T follicular helper cell (primary cell): ENCODE measurements around the gene MTIF3.
"Not testable (repeated sequence)": the region's sequence is repeated elsewhere in the genome, so short reads cannot be mapped to it uniquely, and the experiment has no call there.

Experiments used
- DNase-seq: peaks from one replicate; pipeline ENCODE4 v3.0.0-alpha.2; 2020; ENCODE audit warnings: low read depth

MTIF3 gene

DNA sequence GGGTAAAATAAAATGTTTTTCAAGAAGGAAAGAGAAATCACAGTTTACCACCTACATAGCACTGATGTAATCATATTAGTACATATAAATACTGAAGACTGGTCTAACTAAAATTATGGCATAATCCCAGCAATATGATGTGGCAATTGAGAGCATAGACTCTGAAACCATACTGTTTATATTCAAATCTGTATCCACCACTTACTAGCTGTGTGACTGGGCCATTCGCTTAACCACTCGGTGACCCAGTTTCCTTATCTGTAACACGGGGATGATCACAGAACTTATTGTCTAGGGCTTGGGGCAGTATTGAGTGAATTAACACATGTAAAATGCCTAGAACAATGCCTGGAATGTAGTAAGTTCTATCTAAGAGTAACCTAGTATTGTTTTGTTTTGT is 39.0 kb downstream of the MTIF3 start:
- DNase-seq = no peak

DNA sequence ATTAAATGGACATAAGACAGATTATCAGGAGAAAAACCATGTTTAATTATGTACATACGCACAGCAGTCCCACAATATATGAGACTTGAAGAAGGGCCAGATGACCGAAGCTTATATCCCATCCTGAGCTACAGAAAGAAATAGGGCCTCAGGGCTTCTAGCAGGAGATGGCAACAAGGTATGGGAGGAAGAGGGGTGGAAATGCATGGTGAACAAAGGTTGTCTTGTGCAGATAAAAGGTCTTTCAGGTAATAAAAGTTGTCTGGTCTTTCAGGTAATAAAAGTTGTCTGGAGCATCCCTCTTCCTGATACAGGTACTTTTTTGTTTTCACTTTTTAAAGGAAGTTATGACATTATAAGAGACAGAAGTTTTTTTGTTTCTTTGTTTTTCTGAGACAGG is 41.4 kb downstream of the MTIF3 start:
- no peak for DNase-seq

DNA sequence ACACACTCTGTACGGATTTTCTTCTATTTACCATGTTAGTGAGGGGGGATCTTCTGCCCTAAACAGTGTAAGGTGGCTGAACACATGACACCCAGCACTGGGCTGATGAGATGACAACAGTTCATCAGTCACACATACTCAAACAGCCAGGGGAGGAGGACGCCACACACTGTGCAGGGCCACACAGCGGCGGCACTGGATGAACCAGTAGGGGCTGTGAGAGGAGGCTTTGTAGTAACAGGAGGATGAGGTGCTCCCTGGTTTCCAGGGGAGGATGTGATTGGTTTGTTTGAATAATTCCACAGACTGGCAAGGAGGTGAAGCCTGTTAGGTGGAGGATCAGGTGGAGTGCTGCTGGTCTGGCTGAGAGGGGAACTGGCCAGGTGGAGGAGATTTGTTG is 42.3 kb downstream of the MTIF3 start:
- no peak for DNase-seq

DNA sequence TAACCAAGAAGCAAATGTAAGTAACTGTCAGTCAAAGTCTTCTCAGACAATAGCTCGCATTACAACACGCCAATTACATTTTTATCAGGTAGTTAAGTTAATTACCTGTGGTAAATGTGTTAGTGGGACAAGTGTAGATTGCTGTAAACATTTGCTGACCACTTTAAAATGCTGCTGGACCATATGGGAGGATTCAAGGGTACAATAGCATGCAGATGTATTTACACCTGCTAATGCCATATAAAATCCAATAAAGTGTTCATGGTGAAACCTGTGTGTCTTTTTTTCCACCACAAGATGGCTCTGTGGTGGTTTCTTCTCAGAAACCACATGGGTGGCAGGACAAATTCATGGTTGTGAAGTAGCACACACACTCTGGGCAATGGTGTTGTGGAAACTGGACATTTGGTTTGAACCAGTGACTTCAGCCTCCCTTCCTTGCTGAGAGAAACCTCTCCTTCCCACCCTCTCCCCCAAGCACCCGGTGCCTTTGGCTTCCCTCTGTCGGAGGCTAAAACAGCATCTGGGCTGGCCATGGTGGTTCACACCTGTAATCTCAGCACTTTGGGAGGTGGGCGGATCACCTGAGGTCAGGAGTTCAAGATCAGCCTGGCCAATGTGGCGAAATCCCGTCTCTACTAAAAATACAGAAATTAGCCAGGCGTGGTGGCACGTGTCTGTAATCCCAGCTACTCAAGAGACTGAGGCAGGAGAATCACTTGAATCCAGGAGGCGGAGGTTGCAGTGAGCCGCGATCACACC is 44.0 kb downstream of the MTIF3 start:
- DNase-seq = no peak

DNA sequence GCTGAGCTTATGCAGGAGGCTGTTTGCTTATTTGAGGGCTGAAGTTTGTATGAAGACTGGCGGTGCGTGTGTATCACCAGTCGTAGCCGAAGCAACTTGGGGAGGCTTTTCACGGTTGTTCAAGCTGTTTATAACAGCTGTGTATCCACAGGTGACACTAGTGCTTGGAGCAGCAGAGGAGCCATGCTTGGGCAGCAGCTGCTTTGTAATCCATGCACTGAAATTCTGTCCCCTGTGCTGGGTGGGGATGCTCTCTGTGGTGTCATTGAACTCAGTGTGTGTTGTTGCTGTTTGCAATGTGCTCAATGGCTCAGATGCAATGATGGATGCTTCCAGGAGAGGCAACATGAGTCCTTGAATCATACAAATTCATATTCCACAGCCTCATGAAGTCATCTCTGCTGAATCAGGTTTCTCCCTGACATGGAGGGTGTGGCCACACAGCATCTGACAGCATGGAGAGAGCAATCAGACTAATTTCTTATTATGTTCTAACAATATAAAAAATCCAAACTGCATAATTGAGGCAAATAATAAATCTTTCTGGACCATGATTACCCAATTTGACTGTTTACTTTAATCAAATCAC is 44.7 kb downstream of the MTIF3 start:
- DNase-seq = no peak

DNA sequence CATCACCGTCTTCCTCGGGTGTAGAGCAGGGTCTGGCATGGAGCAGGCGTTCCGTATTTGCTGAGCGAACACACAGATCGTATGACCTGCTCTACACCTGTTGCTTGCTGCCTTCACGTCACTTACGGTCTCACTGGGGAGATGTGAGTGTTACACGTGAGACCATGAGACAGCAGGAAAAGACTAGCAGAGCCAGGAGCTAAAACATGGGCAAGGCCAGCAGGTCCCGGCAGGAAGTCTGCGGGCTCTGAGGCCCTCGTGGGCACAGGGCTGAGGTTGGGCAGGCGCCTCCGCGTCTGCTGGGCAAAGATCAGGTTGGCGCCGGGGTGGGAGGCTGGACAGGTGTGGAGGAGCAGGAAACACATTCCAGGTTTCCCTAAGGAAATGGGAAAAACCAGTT is 45.7 kb downstream of the MTIF3 start:
- DNase-seq = no peak

DNA sequence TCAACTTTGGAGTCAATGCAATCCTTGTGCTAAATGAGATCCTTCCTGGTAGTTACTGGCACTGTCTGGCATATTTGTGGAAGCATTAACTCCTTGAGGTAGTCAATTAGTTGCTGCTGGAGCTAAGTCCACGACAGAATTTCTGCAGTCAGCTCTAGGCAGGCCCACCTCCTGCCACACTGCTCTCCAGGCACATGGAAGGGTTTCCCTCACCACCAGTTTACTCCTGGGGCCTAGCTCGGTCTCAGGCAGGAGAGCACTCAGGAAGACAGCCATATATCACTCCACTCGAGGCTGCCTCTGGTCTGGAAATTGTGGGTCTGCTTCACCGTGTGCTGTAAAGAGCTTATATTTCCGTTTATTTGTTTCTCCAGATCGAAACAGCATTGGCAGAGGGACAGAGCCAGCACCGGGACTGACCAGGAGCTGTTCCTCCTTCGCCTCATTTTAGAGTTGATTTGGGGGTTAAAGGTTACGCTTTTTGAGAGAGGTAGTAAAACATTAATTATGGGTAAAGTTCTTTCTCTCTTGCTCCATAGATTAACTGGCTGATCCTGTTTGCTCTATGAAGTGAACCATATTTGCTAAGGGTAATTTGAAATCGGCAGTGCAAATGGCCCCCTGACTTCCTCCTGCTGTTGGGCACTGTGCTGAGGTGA is 46.5 kb downstream of the MTIF3 start:
- no peak for DNase-seq

DNA sequence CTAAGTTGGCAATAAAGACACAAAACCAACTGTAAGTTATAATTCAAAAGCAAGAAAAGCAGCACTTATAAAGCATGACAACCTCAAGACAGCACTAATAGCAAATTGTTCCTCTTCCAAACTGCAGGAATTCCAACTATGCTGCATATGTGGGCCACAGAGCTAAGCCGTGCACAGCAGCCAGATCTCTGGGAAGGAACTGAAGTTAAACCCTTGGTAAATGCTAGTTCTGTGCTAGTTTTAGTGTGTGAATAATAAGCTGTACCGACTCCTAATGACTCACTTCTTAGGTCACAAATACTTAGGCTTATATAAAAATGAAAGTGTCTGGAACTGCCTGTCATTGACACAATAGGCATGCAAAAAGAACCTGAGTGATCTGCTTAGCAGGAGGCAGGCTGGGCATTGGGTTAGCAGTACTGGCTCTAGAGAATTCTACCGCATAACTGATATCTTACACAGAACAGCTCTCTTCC is 47.1 kb downstream of the MTIF3 start:
- no peak for DNase-seq

DNA sequence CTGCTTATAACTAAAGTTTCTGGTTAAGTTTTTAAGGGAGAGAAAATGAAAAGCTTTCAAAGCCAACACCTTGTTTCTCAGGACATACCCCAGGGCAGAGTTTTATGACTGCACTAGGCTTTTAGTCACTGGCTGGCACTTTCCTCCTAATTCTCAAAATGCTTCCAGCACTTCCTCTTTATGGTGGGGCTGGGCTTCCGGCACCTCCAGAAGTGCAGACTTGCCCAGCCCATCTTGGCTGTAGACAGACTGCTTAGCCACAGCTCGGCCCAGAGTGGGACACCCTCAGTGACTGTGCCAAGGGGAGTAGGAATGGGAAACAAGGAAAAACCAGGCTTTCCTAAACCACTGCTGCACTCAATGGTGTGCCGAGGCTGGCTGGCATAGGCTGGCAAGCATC is 49.2 kb downstream of the MTIF3 start:
- no peak for DNase-seq

DNA sequence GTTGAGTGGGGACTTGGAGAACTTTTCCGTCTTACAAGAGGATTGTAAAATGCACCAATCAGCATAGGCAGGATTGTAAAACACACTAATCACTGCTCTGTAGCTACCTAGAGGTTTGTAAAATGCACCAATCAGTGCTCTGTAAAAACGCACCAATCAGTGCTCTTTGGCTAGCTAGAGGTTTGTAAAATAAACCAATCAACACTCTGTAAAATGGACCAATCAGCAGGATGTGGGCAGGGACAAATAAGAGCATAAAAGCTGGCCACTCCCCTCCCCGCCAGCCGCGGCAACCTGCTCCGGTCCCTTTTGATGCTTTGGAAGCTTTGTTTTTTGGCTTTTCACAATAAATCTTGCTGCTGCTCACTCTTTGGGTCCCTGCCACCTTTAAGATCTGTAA is 50.0 kb downstream of the MTIF3 start:
- not testable (repeated sequence) for DNase-seq

DNA sequence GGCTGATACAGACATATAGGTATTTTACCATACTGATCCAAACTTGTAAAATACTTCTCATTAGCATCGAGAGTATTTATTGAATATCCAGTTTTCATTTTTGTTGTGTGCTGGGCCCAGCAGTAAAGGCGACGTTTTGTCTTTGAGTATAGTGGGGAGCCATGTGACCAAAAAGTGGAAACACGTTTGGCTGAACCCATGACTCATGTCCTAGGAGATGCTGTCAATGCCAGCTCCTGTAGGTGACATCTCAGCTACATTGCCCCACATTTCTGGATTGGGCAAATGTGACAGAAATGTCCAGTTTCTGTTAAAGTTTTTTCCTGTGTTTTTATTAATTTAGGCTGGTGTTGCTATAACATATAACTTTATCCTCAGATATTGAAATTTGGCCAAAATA is 52.0 kb downstream of the MTIF3 start:
- no peak for DNase-seq

DNA sequence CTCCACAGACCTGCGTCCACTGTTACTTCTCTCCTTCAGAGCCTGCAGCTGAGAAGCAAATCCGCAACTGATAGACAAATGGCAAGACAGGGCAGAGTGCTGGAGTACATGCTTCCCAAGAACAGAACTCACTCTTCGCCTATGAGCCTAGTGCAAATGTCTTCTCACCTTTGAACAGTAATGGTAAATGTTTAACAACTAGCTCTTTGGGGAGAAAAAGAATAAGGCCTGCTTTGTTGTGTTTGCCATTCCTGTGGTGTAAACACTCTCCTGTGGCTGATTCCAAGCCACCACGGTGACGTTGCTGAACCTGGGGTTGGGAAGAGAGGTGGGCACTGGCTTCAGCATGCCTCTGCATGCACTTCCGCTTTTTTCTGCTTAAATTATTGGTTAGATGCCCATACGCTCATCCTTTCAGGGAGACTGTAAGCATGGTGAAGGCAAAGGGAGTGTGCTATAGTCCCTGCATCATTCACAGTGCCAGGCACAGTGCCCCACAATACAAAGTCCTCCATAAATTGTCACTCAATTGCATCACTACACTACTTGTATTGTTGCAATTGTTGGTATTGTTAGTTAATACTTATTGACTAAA is 54.0 kb downstream of the MTIF3 start:
- DNase-seq = no peak

DNA sequence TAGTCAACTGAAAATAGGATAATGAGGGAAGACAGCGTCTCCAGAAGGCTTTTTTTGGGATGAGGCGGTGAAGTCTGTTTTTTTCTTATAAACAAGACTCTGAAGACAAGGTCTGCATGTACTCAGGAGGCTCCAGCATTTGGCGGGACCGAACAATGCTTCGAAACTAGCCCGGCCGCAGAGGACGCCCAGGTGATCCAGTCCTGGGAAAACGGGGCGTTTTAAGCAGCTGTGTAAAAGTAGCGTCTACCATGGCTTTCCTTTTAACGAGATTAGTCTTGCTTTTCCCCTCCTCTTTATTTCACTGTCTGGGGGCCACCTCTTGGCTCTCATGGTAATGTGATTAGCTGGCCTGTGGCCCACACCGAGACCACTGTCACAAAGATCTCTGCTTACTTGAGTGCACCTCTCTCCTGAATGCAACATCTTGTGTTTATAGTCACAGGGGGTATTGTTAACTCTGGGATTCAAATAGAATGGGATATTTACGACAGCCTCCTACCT is 55.3 kb downstream of the MTIF3 start:
- no peak for DNase-seq

DNA sequence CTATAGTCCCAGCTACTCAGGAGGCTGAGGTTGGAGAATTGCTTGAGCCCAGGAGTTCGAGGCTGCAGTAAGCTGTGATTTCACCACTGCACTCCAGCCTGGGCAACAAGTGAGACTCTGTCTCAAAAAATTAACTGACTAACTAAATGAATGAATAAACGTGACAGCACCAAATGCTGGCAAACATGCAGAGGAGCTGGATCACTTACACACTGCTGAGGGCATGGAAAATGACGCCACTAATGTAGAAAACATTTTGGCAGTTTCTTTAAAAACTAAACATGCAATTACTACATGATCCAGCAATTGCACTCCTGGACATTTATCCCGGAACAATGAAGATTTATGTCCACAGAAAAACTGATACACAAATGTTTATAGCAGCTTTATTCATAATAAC is 57.3 kb downstream of the MTIF3 start:
- DNase-seq = no peak

DNA sequence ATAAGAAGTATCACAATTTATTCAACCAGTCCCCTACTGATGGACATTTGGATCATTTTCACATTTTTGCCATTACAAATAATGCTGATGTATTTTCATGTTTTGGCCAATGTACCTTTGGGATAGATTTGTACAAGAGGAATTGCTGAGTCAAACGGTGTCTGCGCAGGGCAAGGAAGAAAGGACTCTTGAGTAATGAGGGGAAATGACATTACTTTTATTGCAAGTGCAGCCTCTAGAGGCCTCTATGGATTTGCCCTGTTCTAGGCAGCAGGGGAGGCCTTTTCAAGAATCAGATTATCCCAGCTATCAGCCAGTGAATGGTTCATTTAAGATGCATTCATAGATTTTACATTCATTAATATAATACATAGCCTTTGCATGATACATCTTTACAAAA is 58.9 kb downstream of the MTIF3 start:
- no peak for DNase-seq

DNA sequence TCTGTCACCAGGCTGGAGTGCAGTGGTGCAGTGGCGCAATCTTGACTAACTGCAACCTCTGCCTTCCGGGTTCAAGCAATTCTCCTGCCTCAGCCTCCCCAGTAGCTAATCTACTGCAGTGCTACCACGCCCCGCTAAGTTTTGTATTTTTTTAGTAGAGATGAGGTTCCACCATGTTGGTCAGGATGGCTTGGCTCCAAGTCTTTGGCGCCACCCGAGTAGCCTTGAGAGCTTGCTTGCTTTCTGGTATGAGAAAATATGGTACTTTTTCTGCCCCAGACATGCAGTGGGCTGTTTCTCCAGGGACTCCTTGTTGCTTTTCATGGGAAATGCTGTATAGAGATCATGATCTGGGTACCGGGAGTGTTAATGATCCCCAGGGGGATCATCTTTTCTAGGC is 60.5 kb downstream of the MTIF3 start:
- DNase-seq = no peak

DNA sequence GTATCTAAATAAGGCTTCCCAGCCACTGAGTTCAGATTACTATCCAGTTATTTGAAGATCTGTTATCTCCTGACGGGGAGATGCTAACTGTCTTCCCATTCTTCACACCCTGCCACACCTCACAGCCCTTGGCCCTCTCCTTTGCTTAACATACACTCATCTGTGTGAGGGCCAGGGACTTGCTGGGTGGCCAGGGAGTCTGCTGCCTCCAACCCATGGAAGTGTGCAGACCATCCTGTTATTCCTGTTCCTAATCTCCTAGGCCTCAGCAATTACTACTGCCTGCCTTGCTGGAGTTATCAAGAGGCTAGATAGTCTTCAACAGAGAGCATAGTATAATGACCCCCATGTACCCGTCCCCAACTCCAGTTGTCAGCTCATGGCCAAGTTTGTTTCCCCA is 62.1 kb downstream of the MTIF3 start:
- no peak for DNase-seq
